Peyer's patch (tissue), 4 donors: ENCODE measurements around the gene LINGO4. TPM values are rescaled to one million over a fixed set of nuclear protein-coding genes. Genes with fewer than 3 reads are reported as not detected.

Experiments used
- DNase-seq, 3 donors: peaks; one replicate each; pipeline ENCODE4 v3.0.0-alpha.2; 2017 to 2019
- H3K27ac ChIP-seq, 4 donors: fragments of 200-600 bp; sonication (generic); one replicate each; pipeline ENCODE4 v1.5.1; 2016 to 2019
- H3K27me3 ChIP-seq, 2 donors: fragments of 200-600 bp; sonication (generic); one replicate each; pipeline ENCODE4 v1.5.1; 2019
- H3K36me3 ChIP-seq, 3 donors: fragments of 200-600 bp; sonication (generic); one replicate each; pipeline ENCODE4 v1.5.1; 2016 to 2019
- H3K4me1 ChIP-seq, 4 donors: fragments of 200-600 bp; sonication (generic); one replicate each; pipeline ENCODE4 v1.5.1; 2016 to 2019
- H3K4me3 ChIP-seq, 4 donors: fragments of 200-600 bp; sonication (generic); 1 replicate in 3 of 4; 2 replicates in 1 of 4; pipeline ENCODE4 v1.5.1; 2016 to 2019; ENCODE audit warnings: mild to moderate bottlenecking in 1 of 4
- H3K9me3 ChIP-seq, 4 donors: fragments of 200-600 bp; sonication (generic); one replicate each; pipeline ENCODE4 v1.5.1; 2016 to 2019; ENCODE audit warnings: mild to moderate bottlenecking in 1 of 4
- POLR2A ChIP-seq, 2 donors: fragments of 450-650 bp; IDR thresholded peaks; one replicate each; pipeline ENCODE4 v1.5.1; 2017; ENCODE audit warnings: antibody characterized with exemption in 2 of 2, mild to moderate bottlenecking in 2 of 2, moderate library complexity in 2 of 2
- total RNA-seq, 4 donors: library from RNA; depleted of rRNA; stranded (reverse); fragments of >200 nt; gene quantifications; one replicate each; pipeline ENCODE4 v1.1.0, GENCODE V29; 2016
- TF ChIP-seq, protein P1 (sequence below), 6 experiments: fragments of 450-650 bp in 4 of 6; fragments of 200-600 bp in 2 of 6; sonication (generic) in 1 of 6; IDR thresholded peaks; one replicate each; pipeline ENCODE4 v1.5.1; 2017 to 2019; ENCODE audit warnings: antibody characterized with exemption in 6 of 6, mild to moderate bottlenecking in 3 of 6, moderate library complexity in 1 of 6

LINGO4 gene
- total RNA-seq, 4 donors from 2014 or later, result 1.0 to 1.3 (median 1.1) TPM; not detected in 1

DNA sequence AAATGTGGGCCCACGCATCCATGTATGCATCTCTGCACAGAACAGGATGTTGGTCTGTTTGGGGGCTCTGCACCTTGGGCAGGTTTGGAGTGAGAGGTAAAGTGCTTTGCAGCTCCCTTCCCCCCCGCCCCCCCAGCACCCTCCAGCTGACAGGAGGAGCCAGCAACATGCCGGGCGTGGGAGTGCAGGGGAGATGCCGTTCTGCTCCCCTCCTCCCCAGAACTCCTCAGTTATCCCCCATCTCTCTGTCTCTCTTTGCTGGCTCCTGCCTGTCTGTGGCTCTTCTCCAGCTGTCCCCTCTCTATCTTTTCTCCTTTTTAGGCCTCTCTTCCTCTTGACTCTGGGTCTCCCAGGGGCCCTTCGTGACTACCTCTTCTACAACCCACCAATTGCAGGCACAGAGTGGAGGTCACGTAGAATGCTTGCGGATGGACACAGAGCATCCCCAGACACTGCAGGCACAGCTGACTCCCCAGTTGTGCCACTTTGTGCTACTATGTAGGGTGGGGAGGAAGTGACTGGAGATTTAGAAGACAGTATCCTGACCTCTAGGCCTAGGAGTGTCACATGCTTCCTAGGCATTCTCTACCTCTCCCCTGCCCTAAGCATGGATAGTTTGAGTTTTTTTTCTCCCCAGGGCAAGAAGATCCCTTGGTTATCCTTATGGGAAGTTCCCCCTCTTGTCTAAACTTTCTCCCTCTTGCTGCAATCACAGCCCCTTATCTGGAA lies 28.1 kb upstream of the LINGO4 start:
- TF ChIP-seq, protein P1, sequence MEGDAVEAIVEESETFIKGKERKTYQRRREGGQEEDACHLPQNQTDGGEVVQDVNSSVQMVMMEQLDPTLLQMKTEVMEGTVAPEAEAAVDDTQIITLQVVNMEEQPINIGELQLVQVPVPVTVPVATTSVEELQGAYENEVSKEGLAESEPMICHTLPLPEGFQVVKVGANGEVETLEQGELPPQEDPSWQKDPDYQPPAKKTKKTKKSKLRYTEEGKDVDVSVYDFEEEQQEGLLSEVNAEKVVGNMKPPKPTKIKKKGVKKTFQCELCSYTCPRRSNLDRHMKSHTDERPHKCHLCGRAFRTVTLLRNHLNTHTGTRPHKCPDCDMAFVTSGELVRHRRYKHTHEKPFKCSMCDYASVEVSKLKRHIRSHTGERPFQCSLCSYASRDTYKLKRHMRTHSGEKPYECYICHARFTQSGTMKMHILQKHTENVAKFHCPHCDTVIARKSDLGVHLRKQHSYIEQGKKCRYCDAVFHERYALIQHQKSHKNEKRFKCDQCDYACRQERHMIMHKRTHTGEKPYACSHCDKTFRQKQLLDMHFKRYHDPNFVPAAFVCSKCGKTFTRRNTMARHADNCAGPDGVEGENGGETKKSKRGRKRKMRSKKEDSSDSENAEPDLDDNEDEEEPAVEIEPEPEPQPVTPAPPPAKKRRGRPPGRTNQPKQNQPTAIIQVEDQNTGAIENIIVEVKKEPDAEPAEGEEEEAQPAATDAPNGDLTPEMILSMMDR (IDR thresholded peaks at IDR 0.05), result no peak
- no peak for TF ChIP-seq POLR2A (IDR thresholded peaks at IDR 0.05)
- Histone ChIP-seq H3K36me3 (no peaks in the 10 kb centered on the region), H3K4me3 (peak overlapping the region in 2 of 4 donors; percentile 27 to 36), H3K27ac (peak overlapping the region in 1 of 4 donors; percentile 95), H3K27me3 (no peaks in the 10 kb centered on the region), H3K4me1 (peaks cover 0 to 60% (median 7%) of the 10 kb centered on the region in 4 donors), H3K9me3 (no peaks in the 10 kb centered on the region)
- DNase-seq, result no peak

DNA sequence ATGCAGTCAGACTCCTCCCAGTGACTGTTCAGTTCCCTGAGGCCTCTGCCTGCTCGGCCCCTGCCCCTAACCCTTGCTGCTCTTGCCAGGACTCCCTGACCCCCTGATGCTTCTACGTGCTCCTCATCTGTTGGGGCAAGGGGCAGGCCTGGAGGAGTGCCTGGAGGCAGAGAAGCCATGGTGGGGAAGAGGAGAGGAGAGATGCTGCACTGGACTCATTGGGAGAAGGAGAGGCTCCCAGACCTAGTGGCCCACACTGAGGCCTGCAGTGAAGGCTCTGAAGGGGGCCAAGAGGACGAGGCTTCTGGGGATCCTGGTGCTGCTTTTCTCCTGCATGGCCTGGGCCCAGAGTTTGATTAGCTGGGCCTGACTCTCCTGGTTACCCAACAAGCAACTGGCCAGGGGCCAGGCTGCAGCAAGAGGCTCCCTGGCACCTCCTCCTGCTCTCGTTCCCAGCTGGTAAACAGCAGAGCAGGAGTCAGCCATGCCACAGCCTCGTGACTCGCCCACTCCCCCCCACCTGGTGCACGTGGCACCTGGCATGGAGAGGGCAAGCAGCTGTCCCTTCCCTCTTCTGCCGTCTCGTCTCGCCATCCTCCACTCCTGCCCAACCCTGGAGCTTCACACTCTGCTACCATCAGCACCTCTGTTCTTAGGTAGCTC lies 27.2 kb upstream of the LINGO4 start:
- Histone ChIP-seq H3K27ac (peak overlapping the region in 2 of 4 donors; percentile 14 to 95), H3K27me3 (no peaks in the 10 kb centered on the region), H3K4me3 (peak overlapping the region in 2 of 4 donors; percentile 45 to 67), H3K4me1 (peaks cover 0 to 53% (median 4%) of the 10 kb centered on the region in 4 donors), H3K9me3 (no peaks in the 10 kb centered on the region), H3K36me3 (no peaks in the 10 kb centered on the region)
- DNase-seq, result peak in 2 of 3 donors; percentile 90 to 92
- TF ChIP-seq, protein P1 (IDR thresholded peaks at IDR 0.05), result no peak
- peak in 1 of 2 donors; percentile 28 for TF ChIP-seq POLR2A (IDR thresholded peaks at IDR 0.05)

DNA sequence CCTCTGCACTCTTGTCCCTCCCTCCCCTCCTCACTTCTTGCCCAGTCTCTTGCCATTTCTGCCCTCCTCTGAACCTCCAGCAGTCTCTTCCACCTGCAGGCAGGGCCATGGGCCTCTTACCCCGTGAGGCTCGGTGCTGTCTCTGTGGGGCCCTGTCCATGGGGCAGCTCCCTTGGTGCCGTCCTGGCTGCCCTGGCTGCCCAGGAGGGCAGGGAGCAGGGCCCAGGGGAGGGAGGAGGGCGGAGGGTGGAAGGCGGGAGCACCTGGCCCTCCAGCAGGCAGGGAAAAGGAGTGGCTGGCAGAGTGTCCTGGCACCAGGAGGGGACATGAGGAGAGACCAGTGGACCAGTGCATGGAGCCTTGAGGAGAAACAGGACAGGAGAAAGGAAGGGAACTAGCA lies 26.4 kb upstream of the LINGO4 start, which contains the start of gene RORC:
Gene RORC (minus strand): TSS at position 198 of the 400 bp plus-strand sequence. CDS start 38 bp downstream, at position 160.
- H3K36me3 ChIP-seq, result no peaks in the 10 kb centered on the region
- H3K4me3 ChIP-seq, result peak within 1 kb of the TSS in 3 of 4 donors; percentile 29 to 67 (median 45)
- no peaks in the 10 kb centered on the region for H3K9me3 ChIP-seq
- H3K27ac ChIP-seq, result peak within 1 kb of the TSS in 3 of 4 donors; percentile 78 to 95 (median 81)
- H3K27me3 ChIP-seq, result no peaks in the 10 kb centered on the region
- peaks cover 0 to 45% (median 3%) of the 10 kb centered on the region in 4 donors for H3K4me1 ChIP-seq
- peak; percentile 91 to 96 for TF ChIP-seq POLR2A (IDR thresholded peaks at IDR 0.05)
- TF ChIP-seq, protein P1 (IDR thresholded peaks at IDR 0.05), result no peak
- peak in 2 of 3 donors; percentile 82 to 87 for DNase-seq

DNA sequence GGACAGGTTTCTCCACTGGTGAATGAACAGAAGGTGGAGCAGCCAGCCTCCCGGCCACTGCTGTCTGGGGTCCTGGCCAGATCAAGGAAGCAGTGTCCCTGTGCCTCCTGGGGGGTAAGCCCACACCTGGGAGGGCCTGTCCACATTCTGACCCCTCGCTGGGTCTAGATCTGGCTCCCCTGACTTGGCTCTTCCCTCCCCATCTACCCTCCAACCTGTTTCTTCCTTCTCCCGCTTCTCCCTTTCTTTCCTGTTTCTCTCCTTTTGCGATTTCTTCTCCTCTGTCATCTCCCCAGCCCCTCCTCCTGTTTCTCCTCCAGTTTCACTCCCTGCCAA lies 26.0 kb upstream of the LINGO4 start:
- no peaks in the 10 kb centered on the region for H3K36me3 ChIP-seq
- H3K27me3 ChIP-seq, result no peaks in the 10 kb centered on the region
- peak overlapping the region in 3 of 4 donors; percentile 78 to 95 (median 81) for H3K27ac ChIP-seq
- DNase-seq, result no peak
- peaks cover 0 to 47% (median 3%) of the 10 kb centered on the region in 4 donors for H3K4me1 ChIP-seq
- TF ChIP-seq POLR2A (IDR thresholded peaks at IDR 0.05), result no peak
- TF ChIP-seq, protein P1 (IDR thresholded peaks at IDR 0.05), result no peak
- no peaks in the 10 kb centered on the region for H3K9me3 ChIP-seq
- H3K4me3 ChIP-seq, result peak overlapping the region in 3 of 4 donors; percentile 29 to 67 (median 45)

DNA sequence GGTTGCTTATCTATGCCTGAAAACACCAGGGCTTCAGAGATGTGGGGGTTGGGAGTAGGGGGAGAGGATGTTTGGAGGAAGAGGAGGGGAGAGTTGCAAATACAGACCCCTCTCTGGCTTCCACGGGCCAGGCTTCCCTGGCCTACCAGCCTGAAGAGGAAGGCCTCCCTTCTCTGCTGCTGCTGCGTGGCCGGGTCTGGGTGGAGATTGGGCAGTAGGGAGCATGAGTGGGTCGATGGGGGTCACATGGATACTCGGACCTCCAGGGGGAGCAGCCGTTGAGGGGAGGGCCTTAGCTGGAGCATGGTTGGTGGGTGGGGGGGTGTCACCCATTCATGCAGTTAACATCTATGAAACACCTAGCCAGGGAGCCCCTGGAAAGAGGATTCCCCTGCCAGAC lies 24.8 kb upstream of the LINGO4 start:
- no peaks in the 10 kb centered on the region for H3K36me3 ChIP-seq
- peak overlapping the region in 1 of 4 donors; percentile 95 for H3K27ac ChIP-seq
- peaks cover 0 to 43% (median 3%) of the 10 kb centered on the region in 4 donors for H3K4me1 ChIP-seq

More for the DNA sequence above, 24.8 kb upstream of the LINGO4 start:
- DNase-seq, result no peak
- Histone ChIP-seq H3K9me3 (no peaks in the 10 kb centered on the region), H3K27me3 (no peaks in the 10 kb centered on the region), H3K4me3 (peak overlapping the region in 2 of 4 donors; percentile 45 to 67)
- TF ChIP-seq POLR2A (IDR thresholded peaks at IDR 0.05), result no peak
- TF ChIP-seq, protein P1 (IDR thresholded peaks at IDR 0.05), result no peak
